GM18868 (cell line): ENCODE results near the gene SUPT6H.
A peak's percentile ranks its signal among the peaks of the same experiment; 100 is the strongest.
"Not testable (repeated sequence)": the region's sequence is repeated elsewhere in the genome, so short reads cannot be mapped to it uniquely, and the experiment has no call there.

Experiments
- ATAC-seq: cut with Tn5 transposase; IDR thresholded peaks from one replicate; pipeline ENCODE4 v1.9.1; 2021; ENCODE audit warnings: mild to moderate bottlenecking, moderate library complexity; ENCODE audit not compliant: unreplicated experiment

SUPT6H gene

GRCh38 chr17:28735242-28735722, 73.3 kb downstream of the SUPT6H start:
- ATAC-seq: no peak

GRCh38 chr17:28735913-28736769, 74.1 kb downstream of the SUPT6H start:
- ATAC-seq: not testable (repeated sequence)

GRCh38 chr17:28737316-28737715, 75.3 kb downstream of the SUPT6H start:
- no peak for ATAC-seq

- ATAC-seq: peak; percentile 76
These were observed 76.0 kb downstream of the SUPT6H start for GRCh38 chr17:28737770-28738679.

GRCh38 chr17:28738680-28739384, 76.8 kb downstream of the SUPT6H start:
- ATAC-seq: peak; percentile 31

- no peak for ATAC-seq
These were observed 78.7 kb downstream of the SUPT6H start for GRCh38 chr17:28740406-28741357.

GRCh38 chr17:28741358-28742349, 79.6 kb downstream of the SUPT6H start:
- no peak for ATAC-seq

- ATAC-seq: peak; percentile 67
These were observed 81.5 kb downstream of the SUPT6H start, which contains the start of gene TRAF4 for GRCh38 chr17:28743243-28744103. Gene TRAF4, plus strand, starts transcription at chr17:28744011. Its CDS starts 102 bp downstream, at chr17:28744113.

GRCh38 chr17:28744104-28744971, 82.3 kb downstream of the SUPT6H start:
- peak; percentile 13 for ATAC-seq

GRCh38 chr17:28744972-28745785, 83.2 kb downstream of the SUPT6H start:
- no peak for ATAC-seq

GRCh38 chr17:28745786-28746411, 83.9 kb downstream of the SUPT6H start:
- ATAC-seq: no peak

- ATAC-seq: no peak
These were observed 84.6 kb downstream of the SUPT6H start for GRCh38 chr17:28746611-28747050.

GRCh38 chr17:28747051-28747691, 85.2 kb downstream of the SUPT6H start:
- no peak for ATAC-seq
